GM18867 (cell line): ENCODE data around the gene ETNK2.

ENCODE experiments used
- ATAC-seq: cut with Tn5 transposase; IDR thresholded peaks from one replicate; pipeline ENCODE4 v1.9.1; 2021; ENCODE audit warnings: mild to moderate bottlenecking, moderate library complexity; ENCODE audit not compliant: unreplicated experiment

Gene ETNK2

GRCh38 chr1:204149107-204149506 is 2.7 kb downstream of the ETNK2 start:
- ATAC-seq = no peak

- no peak for ATAC-seq
Observed at GRCh38 chr1:204147406-204148383, 4.1 kb downstream of the ETNK2 start.

- ATAC-seq = no peak
Observed at GRCh38 chr1:204146965-204147364, 4.9 kb downstream of the ETNK2 start.

GRCh38 chr1:204146309-204146708 is 5.5 kb downstream of the ETNK2 start:
- ATAC-seq = no peak

- ATAC-seq = no peak
Observed at GRCh38 chr1:204145033-204145504, 6.8 kb downstream of the ETNK2 start.

- no peak for ATAC-seq
Observed at GRCh38 chr1:204143276-204144041, 8.4 kb downstream of the ETNK2 start.

GRCh38 chr1:204142032-204142974 is 9.5 kb downstream of the ETNK2 start:
- ATAC-seq = no peak

GRCh38 chr1:204141131-204141530 is 10.7 kb downstream of the ETNK2 start:
- no peak for ATAC-seq

- ATAC-seq = no peak
Observed at GRCh38 chr1:204139952-204140351, 11.9 kb downstream of the ETNK2 start.

GRCh38 chr1:204139088-204139487 is 12.8 kb downstream of the ETNK2 start:
- no peak for ATAC-seq

GRCh38 chr1:204136814-204137213 is 15.0 kb downstream of the ETNK2 start:
- ATAC-seq = no peak

- no peak for ATAC-seq
Observed at GRCh38 chr1:204134103-204134502, 17.7 kb downstream of the ETNK2 start.

GRCh38 chr1:204132718-204133117 is 19.1 kb downstream of the ETNK2 start:
- no peak for ATAC-seq

GRCh38 chr1:204131978-204132377 is 19.9 kb downstream of the ETNK2 start:
- no peak for ATAC-seq

- ATAC-seq = no peak
Observed at GRCh38 chr1:204130981-204131892, 20.6 kb downstream of the ETNK2 start.

- ATAC-seq = no peak
Observed at GRCh38 chr1:204130178-204130577, 21.7 kb downstream of the ETNK2 start.

- peak; percentile 61 for ATAC-seq
Observed at GRCh38 chr1:204128964-204129896, 22.6 kb downstream of the ETNK2 start.

- no peak for ATAC-seq
Observed at GRCh38 chr1:204128464-204128963, 23.3 kb downstream of the ETNK2 start.
